Transverse colon (tissue), 4 donors: ENCODE measurements around the gene ABL2. TPM values are rescaled to one million over a fixed set of nuclear protein-coding genes. Genes with fewer than 3 reads are reported as not detected.

Experiments
- DNase-seq: peaks from one replicate; pipeline ENCODE4 v3.0.0-alpha.2; 2019
- H3K27ac ChIP-seq, 4 donors: fragments of 200-600 bp; sonication (generic); 2 replicates each; pipeline ENCODE4 v1.5.1; 2016 to 2018; ENCODE audit warnings: inconsistent platforms in 4 of 4
- H3K27me3 ChIP-seq: fragments of 200-600 bp; sonication (generic); 2 replicates; pipeline ENCODE4 v1.5.1; 2017; ENCODE audit warnings: inconsistent platforms
- H3K36me3 ChIP-seq, 4 donors: fragments of 200-600 bp; sonication (generic); 2 replicates each; pipeline ENCODE4 v1.5.1; 2017 to 2019; ENCODE audit warnings: inconsistent platforms in 4 of 4
- H3K4me1 ChIP-seq, 4 donors: fragments of 200-600 bp; sonication (generic); 2 replicates each; pipeline ENCODE4 v1.5.1; 2017 to 2020; ENCODE audit warnings: inconsistent platforms in 4 of 4
- H3K4me3 ChIP-seq, 4 donors: fragments of 200-600 bp; sonication (generic); 1 replicate in 1 of 4; 2 replicates in 3 of 4; pipeline versions ENCODE4 v1.5.1 to v1.6.1; 2017 to 2019; ENCODE audit warnings: inconsistent platforms in 4 of 4
- H3K9me3 ChIP-seq, 2 donors: fragments of 200-600 bp; sonication (generic); 2 replicates each; pipeline ENCODE4 v1.5.1; 2017 to 2019; ENCODE audit warnings: inconsistent platforms in 2 of 2
- EP300 ChIP-seq: sonication (generic); formaldehyde crosslinking; IDR thresholded peaks from one replicate; pipeline ENCODE4 v1.6.1; 2017; ENCODE audit warnings: antibody characterized with exemption, low read depth
- POLR2A ChIP-seq: fragments of 450-650 bp; IDR thresholded peaks from one replicate; pipeline ENCODE4 v1.6.1; 2016; ENCODE audit warnings: antibody characterized with exemption, mild to moderate bottlenecking, moderate library complexity
- POLR2AphosphoS5 ChIP-seq, 3 donors: sonication (generic); formaldehyde crosslinking; IDR thresholded peaks; one replicate each; pipeline ENCODE4 v1.6.1; 2016; ENCODE audit warnings: antibody characterized with exemption in 3 of 3
- WGBS, 2 donors: methylation state at CpG; one replicate each; pipeline ENCODE4 v1.1.5; 2018; ENCODE audit warnings: low coverage in 1 of 2; 5-methylcytosine and 5-hydroxymethylcytosine counted together
- in situ Hi-C, 4 donors: fragments of 200-750 bp; cut with MboI; loops; one replicate each; pipeline versions ENCODE4 v1.15.0 to v1.15.1; 2017; ENCODE audit warnings: low sequenced_read_pairs in 3 of 4, low pct_ligation_motif_present in 1 of 4, low pct_unique_long_range_greater_than_20kb in 1 of 4
- intact Hi-C: fragments of 100-400 bp; cut with DNase I; formaldehyde crosslinking; loops from one replicate; pipeline ENCODE4 v1.15.1; 2023; ENCODE audit warnings: low total_unique reads
- total RNA-seq, 4 donors: library from RNA; depleted of rRNA; stranded (reverse); fragments of >200 nt; gene quantifications; one replicate each; pipeline ENCODE4 v1.1.0, GENCODE V29; 2016
- TF ChIP-seq, protein P1 (sequence below), 5 experiments: fragments of 200-600 bp in 3 of 5; fragments of 450-650 bp in 2 of 5; sonication (generic) in 3 of 5; IDR thresholded peaks; 1 replicate in 2 of 5; 2 replicates in 3 of 5; pipeline ENCODE4 v1.5.1; 2016 to 2017; ENCODE audit warnings: antibody characterized with exemption in 5 of 5, inconsistent platforms in 3 of 5, mild to moderate bottlenecking in 2 of 5, moderate library complexity in 1 of 5

Gene ABL2
- total RNA-seq, 4 donors from 2014 or later, result 9.6 to 51.7 (median 14.3) TPM

DNA sequence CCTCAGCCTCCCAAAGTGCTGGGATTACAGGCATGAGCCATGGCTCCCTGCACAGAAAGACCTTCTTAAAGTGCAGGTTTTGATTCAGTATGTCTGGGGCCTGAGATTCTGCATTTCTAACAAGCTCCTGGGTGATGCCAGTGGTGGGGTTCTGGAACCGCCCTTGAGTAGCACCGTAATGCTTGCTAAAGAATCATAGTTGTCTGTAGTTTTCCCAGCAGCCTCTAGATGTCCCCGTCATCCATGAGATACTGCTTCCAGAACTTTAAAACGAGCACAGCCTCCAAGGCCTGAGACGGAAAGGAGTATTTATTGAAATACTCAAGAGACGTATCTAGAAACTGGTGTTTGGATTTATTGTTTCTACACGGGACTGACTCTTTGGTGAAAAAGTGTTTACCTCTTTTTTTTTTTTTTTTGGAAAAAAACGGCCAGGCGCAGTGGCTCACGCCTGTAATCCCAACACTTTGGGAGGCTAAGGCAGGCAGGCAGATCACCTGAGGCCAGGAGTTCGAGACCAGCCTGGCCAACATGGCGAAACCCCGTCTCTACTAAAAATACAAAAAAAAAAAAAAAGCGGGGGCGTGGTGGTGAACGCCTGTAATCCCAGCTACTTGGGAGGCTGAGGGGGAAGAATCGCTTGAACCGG lies 150.2 kb downstream of the ABL2 start:
- peaks cover 6 to 30% (median 22%) of the 10 kb centered on the region in 4 donors for H3K4me1 ChIP-seq
- 52 to 70% methylated on average over 11 to 18 of the region's 18 CpGs for WGBS, 2 donors
- TF ChIP-seq, protein P1, sequence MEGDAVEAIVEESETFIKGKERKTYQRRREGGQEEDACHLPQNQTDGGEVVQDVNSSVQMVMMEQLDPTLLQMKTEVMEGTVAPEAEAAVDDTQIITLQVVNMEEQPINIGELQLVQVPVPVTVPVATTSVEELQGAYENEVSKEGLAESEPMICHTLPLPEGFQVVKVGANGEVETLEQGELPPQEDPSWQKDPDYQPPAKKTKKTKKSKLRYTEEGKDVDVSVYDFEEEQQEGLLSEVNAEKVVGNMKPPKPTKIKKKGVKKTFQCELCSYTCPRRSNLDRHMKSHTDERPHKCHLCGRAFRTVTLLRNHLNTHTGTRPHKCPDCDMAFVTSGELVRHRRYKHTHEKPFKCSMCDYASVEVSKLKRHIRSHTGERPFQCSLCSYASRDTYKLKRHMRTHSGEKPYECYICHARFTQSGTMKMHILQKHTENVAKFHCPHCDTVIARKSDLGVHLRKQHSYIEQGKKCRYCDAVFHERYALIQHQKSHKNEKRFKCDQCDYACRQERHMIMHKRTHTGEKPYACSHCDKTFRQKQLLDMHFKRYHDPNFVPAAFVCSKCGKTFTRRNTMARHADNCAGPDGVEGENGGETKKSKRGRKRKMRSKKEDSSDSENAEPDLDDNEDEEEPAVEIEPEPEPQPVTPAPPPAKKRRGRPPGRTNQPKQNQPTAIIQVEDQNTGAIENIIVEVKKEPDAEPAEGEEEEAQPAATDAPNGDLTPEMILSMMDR (IDR thresholded peaks at IDR 0.05), result peak; percentile 61 to 74 (median 71)
- TF ChIP-seq POLR2AphosphoS5 (IDR thresholded peaks at IDR 0.05) (no peak), EP300 (no peak)
- H3K27ac ChIP-seq, result no peak overlapping the region
- in situ Hi-C loops (loop anchor here (5.0 to 25.0 kb wide), 4 partner anchors 283 to 296 kb away; partner anchors contain the start of gene AXDND1 (in 3 of the 4)), intact Hi-C loops (no loop called here)
- no peaks in the 10 kb centered on the region for H3K27me3 ChIP-seq
- H3K9me3 ChIP-seq, result no peaks in the 10 kb centered on the region
- no peaks in the 10 kb centered on the region for H3K36me3 ChIP-seq
- no peak overlapping the region for H3K4me3 ChIP-seq
- DNase-seq, result peak; percentile 57

DNA sequence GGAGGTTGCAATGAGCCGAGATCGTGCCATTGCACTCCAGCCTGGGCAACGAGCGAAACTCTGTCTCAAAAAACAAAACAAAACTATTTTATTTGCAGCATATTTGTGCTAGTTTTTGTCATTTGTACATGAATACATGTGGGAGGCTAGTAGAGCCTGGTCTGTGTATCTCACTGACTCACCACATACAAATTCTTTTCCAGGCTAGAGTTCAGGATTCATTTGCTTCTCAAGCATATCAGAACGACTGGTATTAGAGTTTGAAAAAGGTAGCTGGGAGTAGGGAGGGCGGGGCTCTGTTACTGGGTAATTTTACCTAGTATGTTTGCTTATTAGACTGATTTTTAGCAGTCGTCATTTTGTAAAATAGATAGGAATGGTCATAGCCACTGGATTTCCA lies 152.1 kb downstream of the ABL2 start:
- TF ChIP-seq POLR2AphosphoS5 (IDR thresholded peaks at IDR 0.05), result no peak
- TF ChIP-seq POLR2A, result no peak
- 89% methylated on average over 7 of the region's 7 CpGs for WGBS, 2 donors
- no peak for DNase-seq
- Histone ChIP-seq H3K9me3 (no peaks in the 10 kb centered on the region), H3K4me3 (no peak overlapping the region), H3K4me1 (peaks cover 0 to 17% (median 10%) of the 10 kb centered on the region in 4 donors), H3K36me3 (peaks cover 0 to 7% (median 3%) of the 10 kb centered on the region in 4 donors), H3K27ac (no peak overlapping the region), H3K27me3 (no peaks in the 10 kb centered on the region)
- in situ Hi-C loops (loop anchor here (5.0 to 25.0 kb wide), 4 partner anchors 285 to 297 kb away; partner anchors contain the start of gene AXDND1 (in 3 of the 4)), intact Hi-C loops (no loop called here)

DNA sequence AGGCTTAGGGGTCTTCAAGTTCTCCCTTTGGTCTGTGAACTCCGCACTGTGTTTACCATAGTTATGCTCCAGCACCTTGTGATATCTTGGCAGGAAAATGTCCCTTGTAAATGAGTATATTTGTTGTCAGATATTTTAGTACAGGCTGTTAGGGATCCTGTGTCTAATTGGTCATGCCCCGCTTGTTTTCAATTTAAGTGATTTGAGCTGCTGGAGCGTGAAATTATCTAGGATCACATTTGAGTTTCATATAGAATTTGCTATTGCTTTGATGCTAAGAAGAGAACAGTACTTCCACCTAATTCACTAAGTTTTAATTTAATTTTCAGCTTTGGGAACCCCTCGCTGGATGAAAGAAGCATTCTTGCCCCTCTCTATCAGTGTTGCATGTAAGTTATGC lies 163.0 kb downstream of the ABL2 start:
- H3K27me3 ChIP-seq, result no peaks in the 10 kb centered on the region
- no peak for DNase-seq
- 99 to 100% methylated on average over 3 to 4 of the region's 4 CpGs for WGBS, 2 donors
- no peak overlapping the region for H3K27ac ChIP-seq
- peaks cover 0 to 13% (median 0%) of the 10 kb centered on the region in 4 donors for H3K36me3 ChIP-seq
- in situ Hi-C loops, result no loop called here
- H3K4me3 ChIP-seq, result no peak overlapping the region
- TF ChIP-seq EP300 (no peak), POLR2AphosphoS5 (IDR thresholded peaks at IDR 0.05) (no peak), POLR2A (no peak)
- TF ChIP-seq, protein P1 (IDR thresholded peaks at IDR 0.05), result no peak
- no peaks in the 10 kb centered on the region for H3K9me3 ChIP-seq
- intact Hi-C loops, result no loop called here
- no peaks in the 10 kb centered on the region for H3K4me1 ChIP-seq

DNA sequence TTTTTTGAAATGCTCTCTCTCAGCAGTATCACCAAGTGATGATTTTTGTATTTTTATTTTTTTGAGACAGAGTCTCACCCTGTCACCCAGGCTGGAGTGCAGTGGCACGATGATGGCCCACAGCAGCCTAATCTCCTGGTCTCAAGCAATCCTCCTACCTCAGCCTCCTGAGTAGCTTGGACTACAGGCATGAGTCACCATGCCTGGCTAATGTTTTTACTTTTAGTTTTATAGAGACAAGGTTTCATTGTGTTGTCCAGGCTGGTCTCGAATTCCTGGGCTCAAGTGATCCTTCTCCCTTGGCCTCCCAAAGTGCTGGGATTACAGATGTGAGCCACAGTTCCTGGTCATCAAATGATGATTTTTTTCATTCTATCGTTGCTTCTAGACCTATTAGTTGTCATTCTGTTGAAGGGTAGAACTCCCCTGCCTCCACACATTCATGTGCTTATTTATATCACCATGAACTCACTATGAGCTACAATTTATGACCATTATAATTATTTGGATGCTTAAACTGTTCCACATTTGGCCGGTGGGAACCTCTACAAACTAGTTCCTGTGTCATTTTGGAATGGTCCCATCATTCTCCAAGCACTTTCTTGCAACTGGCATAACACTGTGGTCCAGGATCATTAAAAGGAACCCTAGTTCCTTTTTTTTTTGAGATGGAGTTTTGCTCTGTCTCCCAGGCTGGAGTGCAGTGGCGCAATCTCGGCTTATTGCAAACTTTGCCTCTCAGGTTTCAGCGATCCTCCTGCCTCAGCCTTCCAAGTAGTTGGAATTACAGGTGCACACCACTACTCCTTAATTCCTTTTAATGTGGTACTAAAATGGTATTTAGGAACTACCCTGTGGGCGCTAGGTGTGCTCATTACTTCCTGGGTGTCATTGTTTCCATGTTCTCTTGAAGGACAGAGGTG lies 167.9 kb downstream of the ABL2 start:
- Histone ChIP-seq H3K9me3 (no peaks in the 10 kb centered on the region), H3K27ac (no peak overlapping the region), H3K36me3 (peaks cover 0 to 13% (median 0%) of the 10 kb centered on the region in 4 donors), H3K4me1 (no peaks in the 10 kb centered on the region), H3K27me3 (no peaks in the 10 kb centered on the region), H3K4me3 (no peak overlapping the region)
- DNase-seq, result no peak
- intact Hi-C loops (no loop called here), in situ Hi-C loops (no loop called here)
- WGBS, 2 donors, result 93 to 98% methylated on average over 6 to 8 of the region's 8 CpGs
- no peak for TF ChIP-seq POLR2A
- TF ChIP-seq EP300, result no peak
- no peak for TF ChIP-seq POLR2AphosphoS5 (IDR thresholded peaks at IDR 0.05)
- TF ChIP-seq, protein P1 (IDR thresholded peaks at IDR 0.05), result no peak
